ENCODE results near the gene ETAA1. TPM values are rescaled to one million over a fixed set of nuclear protein-coding genes. Genes with fewer than 3 reads are reported as not detected.

ETAA1 gene
- total RNA-seq, 1 experiment from 2014 or later, result 10.4 TPM

DNA sequence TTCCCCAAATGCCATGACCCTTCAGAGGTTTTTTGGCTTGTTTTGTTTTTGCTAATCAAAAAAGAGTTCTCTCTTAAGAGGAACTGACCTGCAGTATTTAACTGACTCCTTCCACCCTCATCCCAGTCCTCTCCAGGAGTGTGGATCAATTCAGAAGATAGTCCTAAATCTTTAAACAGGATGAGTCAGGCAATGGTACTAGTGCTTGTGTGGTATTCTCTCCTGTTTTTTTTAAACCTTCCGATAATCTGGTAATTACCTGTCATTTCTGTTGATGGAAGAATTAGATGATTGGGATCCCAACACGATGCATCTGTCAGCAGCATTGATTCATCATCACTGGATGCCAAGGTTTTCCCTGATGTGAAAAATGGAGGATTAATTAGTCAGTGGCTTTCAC, 41.2 kb downstream of the ETAA1 start:
- no peak overlapping the region for H3K4me3 Mint-ChIP-seq (ENCODE audit: unreplicated experiment)
- H3K9me3 Mint-ChIP-seq (ENCODE audit: unreplicated experiment), result no peaks in the 10 kb centered on the region
- DNase-seq (ENCODE audit: unreplicated experiment), result no peak
- no peak overlapping the region for H3K27ac Mint-ChIP-seq (ENCODE audit: low read depth, unreplicated experiment)
- ChIA-PET CTCF (no interaction called here), POLR2A (no interaction called here)
- no peaks in the 10 kb centered on the region for H3K36me3 Mint-ChIP-seq (ENCODE audit: insufficient read depth, unreplicated experiment)
- intact Hi-C loops (cut with micrococcal nuclease), result no loop called here
- H3K27me3 Mint-ChIP-seq (ENCODE audit: insufficient read depth, unreplicated experiment), result no peaks in the 10 kb centered on the region
- TF ChIP-seq, protein P1, sequence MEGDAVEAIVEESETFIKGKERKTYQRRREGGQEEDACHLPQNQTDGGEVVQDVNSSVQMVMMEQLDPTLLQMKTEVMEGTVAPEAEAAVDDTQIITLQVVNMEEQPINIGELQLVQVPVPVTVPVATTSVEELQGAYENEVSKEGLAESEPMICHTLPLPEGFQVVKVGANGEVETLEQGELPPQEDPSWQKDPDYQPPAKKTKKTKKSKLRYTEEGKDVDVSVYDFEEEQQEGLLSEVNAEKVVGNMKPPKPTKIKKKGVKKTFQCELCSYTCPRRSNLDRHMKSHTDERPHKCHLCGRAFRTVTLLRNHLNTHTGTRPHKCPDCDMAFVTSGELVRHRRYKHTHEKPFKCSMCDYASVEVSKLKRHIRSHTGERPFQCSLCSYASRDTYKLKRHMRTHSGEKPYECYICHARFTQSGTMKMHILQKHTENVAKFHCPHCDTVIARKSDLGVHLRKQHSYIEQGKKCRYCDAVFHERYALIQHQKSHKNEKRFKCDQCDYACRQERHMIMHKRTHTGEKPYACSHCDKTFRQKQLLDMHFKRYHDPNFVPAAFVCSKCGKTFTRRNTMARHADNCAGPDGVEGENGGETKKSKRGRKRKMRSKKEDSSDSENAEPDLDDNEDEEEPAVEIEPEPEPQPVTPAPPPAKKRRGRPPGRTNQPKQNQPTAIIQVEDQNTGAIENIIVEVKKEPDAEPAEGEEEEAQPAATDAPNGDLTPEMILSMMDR (IDR thresholded peaks at IDR 0.05; ENCODE audit: unreplicated experiment), result no peak
- H3K4me1 Mint-ChIP-seq (ENCODE audit: insufficient read depth, unreplicated experiment), result peaks cover 31% of the 10 kb centered on the region
- BruUV-seq (replicated peaks), result no TSS peak

DNA sequence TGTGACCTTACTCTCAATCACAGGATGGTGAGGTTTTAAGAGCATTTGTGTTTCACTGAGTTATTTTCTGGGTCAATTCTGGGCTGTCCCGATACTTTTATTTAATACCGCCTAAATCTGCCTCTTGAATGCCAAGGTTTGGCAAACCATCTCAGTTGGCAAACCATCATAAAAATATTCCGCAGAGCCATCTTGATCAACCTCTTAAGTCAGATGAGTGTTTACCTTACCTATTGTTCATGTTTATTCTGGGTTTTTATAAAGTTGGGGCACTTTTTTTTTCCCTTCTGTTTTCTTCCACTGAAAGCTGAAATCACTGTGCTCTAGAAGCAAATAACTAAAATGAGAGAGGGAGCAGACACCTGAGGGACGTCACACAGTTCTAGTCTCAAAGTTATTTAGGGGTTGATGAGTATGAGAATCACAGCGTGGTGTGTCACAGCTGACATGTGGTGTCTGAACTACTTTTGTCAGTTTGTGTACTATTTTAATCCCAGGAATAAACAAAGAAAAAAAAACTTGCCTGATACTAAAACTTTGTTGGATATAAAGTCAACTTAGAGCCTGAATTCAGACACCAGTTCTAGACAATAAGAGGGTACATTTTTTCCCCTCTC, 48.6 kb downstream of the ETAA1 start:
- no peak overlapping the region for H3K4me3 Mint-ChIP-seq (ENCODE audit: unreplicated experiment)
- TSS peak; percentile 28 for BruUV-seq (replicated peaks)
- H3K4me1 Mint-ChIP-seq (ENCODE audit: insufficient read depth, unreplicated experiment), result peaks cover 16% of the 10 kb centered on the region
- POLR2A ChIA-PET, result interaction anchor here (0.7 to 4.0 kb wide), 5 partner anchors 10 to 116 kb away, joined by 3 to 36 read pairs (median 10); partner anchors contain the start of gene ETAA1
- TF ChIP-seq, protein P1 (IDR thresholded peaks at IDR 0.05; ENCODE audit: unreplicated experiment), result no peak
- peak overlapping the region; percentile 93 for H3K27ac Mint-ChIP-seq (ENCODE audit: low read depth, unreplicated experiment)
- intact Hi-C loops (cut with micrococcal nuclease), result no loop called here
- DNase-seq (ENCODE audit: unreplicated experiment), result no peak
- H3K27me3 Mint-ChIP-seq (ENCODE audit: insufficient read depth, unreplicated experiment), result no peaks in the 10 kb centered on the region
- no peaks in the 10 kb centered on the region for H3K9me3 Mint-ChIP-seq (ENCODE audit: unreplicated experiment)
- CTCF ChIA-PET, result no interaction called here
- no peaks in the 10 kb centered on the region for H3K36me3 Mint-ChIP-seq (ENCODE audit: insufficient read depth, unreplicated experiment)

- intact Hi-C loops (cut with micrococcal nuclease), result no loop called here
- CTCF ChIA-PET, result no interaction called here
- Mint-ChIP-seq H3K36me3 (ENCODE audit: insufficient read depth, unreplicated experiment) (no peaks in the 10 kb centered on the region), H3K27me3 (ENCODE audit: insufficient read depth, unreplicated experiment) (no peaks in the 10 kb centered on the region), H3K4me3 (ENCODE audit: unreplicated experiment) (peak overlapping the region; percentile 36), H3K4me1 (ENCODE audit: insufficient read depth, unreplicated experiment) (peaks cover 23% of the 10 kb centered on the region), H3K27ac (ENCODE audit: low read depth, unreplicated experiment) (peak overlapping the region; percentile 93), H3K9me3 (ENCODE audit: unreplicated experiment) (no peaks in the 10 kb centered on the region)
- peak; percentile 44 for DNase-seq (ENCODE audit: unreplicated experiment)
- POLR2A ChIA-PET, result interaction anchor here (0.6 to 4.0 kb wide), 7 partner anchors 11 to 399 kb away, joined by 3 to 36 read pairs (median 8); partner anchors contain the start of gene ETAA1
- BruUV-seq (replicated peaks), result no TSS peak
- TF ChIP-seq, protein P1 (IDR thresholded peaks at IDR 0.05; ENCODE audit: unreplicated experiment), result no peak
These were observed 49.4 kb downstream of the ETAA1 start for GRCh38 chr2:67446491-67446911.

DNA sequence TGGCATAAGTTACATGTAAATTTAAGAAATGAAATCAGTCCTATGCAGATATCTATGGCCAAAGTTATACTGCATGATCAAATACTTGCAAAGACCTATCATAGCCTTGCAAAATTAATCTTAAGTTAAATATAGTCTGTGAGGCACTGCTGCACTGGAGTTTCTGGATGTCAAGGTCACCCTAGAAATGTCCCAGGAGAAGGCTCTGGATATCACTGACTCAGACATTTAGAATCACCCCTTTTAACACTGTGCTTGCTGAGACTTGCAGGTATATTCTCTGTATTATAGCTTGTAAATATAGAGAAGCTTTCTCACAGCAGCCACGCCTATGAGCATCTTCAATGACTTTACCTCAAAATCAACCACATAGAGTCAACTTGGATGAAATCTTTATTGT, 51.5 kb downstream of the ETAA1 start:
- ChIA-PET CTCF (no interaction called here), POLR2A (interaction anchor here (0.6 to 4.0 kb wide), 4 partner anchors 15 to 1497 kb away, joined by 3 to 36 read pairs (median 9); partner anchors contain the start of gene ETAA1)
- Mint-ChIP-seq H3K4me1 (ENCODE audit: insufficient read depth, unreplicated experiment) (peaks cover 29% of the 10 kb centered on the region), H3K9me3 (ENCODE audit: unreplicated experiment) (no peaks in the 10 kb centered on the region), H3K27me3 (ENCODE audit: insufficient read depth, unreplicated experiment) (no peaks in the 10 kb centered on the region), H3K27ac (ENCODE audit: low read depth, unreplicated experiment) (no peak overlapping the region), H3K36me3 (ENCODE audit: insufficient read depth, unreplicated experiment) (peaks cover 6% of the 10 kb centered on the region), H3K4me3 (ENCODE audit: unreplicated experiment) (no peak overlapping the region)
- intact Hi-C loops (cut with micrococcal nuclease), result no loop called here
- TF ChIP-seq, protein P1 (IDR thresholded peaks at IDR 0.05; ENCODE audit: unreplicated experiment), result no peak
- no TSS peak for BruUV-seq (replicated peaks)
- peak; percentile 36 for DNase-seq (ENCODE audit: unreplicated experiment)
